Measurements from ENCODE around the gene PRODH.
"Not testable (repeated sequence)": the region's sequence is repeated elsewhere in the genome, so short reads cannot be mapped to it uniquely, and the experiment has no call there.

Gene PRODH

GRCh38 chr22:18912264-18912946 is 23.7 kb downstream of the PRODH start:
- H3K27ac Mint-ChIP-seq, CTCF ChIA-PET, H3K4me1 Mint-ChIP-seq, H3K27me3 Mint-ChIP-seq, H3K36me3 Mint-ChIP-seq, DNase-seq, H3K4me3 Mint-ChIP-seq, H3K9me3 Mint-ChIP-seq: not testable (repeated sequence)

- H3K36me3 Mint-ChIP-seq, H3K27ac Mint-ChIP-seq, H3K4me3 Mint-ChIP-seq, DNase-seq, H3K27me3 Mint-ChIP-seq, H3K4me1 Mint-ChIP-seq, H3K9me3 Mint-ChIP-seq, CTCF ChIA-PET: not testable (repeated sequence)
These were observed 24.6 kb downstream of the PRODH start for GRCh38 chr22:18911535-18911934.

GRCh38 chr22:18909556-18909955 is 26.5 kb downstream of the PRODH start:
- Mint-ChIP-seq H3K27ac (no peak overlapping the region), H3K9me3 (no peaks in the 10 kb centered on the region), H3K27me3 (no peaks in the 10 kb centered on the region), H3K4me3 (no peak overlapping the region), H3K36me3 (no peaks in the 10 kb centered on the region), H3K4me1 (no peaks in the 10 kb centered on the region)
- CTCF ChIA-PET: interaction anchor here (1.3 kb wide), 1 partner anchor 40 kb away, joined by 3 read pairs; no protein-coding TSS in a partner anchor
- DNase-seq: no peak

DNA sequence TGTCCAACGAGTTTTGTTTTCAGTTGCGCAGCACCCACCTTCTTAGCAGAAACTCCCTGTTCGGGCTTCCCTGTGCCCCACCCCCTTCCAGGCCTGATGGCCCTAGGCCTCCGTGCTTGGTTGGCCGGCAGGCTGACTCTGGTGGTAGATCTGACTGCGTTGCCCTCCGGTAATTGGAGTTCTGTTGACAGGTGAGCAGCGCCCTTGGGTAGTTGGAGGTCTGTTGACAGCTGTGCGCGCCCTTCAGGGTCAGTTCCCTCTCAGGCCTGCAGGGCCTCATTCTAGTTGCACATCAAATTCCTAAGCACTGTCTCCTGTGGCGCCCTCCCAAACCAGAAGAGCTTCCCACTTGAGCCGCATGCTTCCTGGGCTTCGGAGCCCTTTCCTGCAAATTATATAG is 29.2 kb downstream of the PRODH start:
- Mint-ChIP-seq H3K36me3 (no peaks in the 10 kb centered on the region), H3K27me3 (no peaks in the 10 kb centered on the region), H3K27ac (no peak overlapping the region), H3K4me1 (no peaks in the 10 kb centered on the region), H3K4me3 (no peak overlapping the region), H3K9me3 (no peaks in the 10 kb centered on the region)
- DNase-seq: no peak
- CTCF ChIA-PET: no interaction called here

DNA sequence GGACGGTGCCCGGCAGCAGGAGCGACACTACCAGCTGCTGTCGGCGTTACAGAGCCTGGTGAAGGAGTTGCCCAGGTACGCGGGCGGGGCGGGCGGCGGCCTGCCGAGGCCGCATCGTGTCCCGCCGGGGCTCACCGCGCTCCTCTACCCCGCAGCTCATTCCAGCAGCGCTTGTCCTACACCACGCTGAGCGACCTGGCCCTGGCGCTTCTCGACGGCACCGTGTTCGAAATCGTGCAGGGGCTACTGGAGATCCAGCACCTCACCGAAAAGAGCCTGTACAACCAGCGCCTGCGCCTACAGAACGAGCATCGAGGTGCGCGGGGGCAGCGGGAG is 29.7 kb downstream of the PRODH start:
- DNase-seq, H3K36me3 Mint-ChIP-seq, H3K27me3 Mint-ChIP-seq, CTCF ChIA-PET, H3K27ac Mint-ChIP-seq, H3K9me3 Mint-ChIP-seq, H3K4me3 Mint-ChIP-seq, H3K4me1 Mint-ChIP-seq: not testable (repeated sequence)

GRCh38 chr22:18905540-18906409 is 30.3 kb downstream of the PRODH start, which contains the start of gene DGCR6:
Gene DGCR6 (plus strand): TSS chr22:18906320. CDS start chr22:18906375, 55 bp downstream.
- no peaks in the 10 kb centered on the region for H3K27me3 Mint-ChIP-seq
- H3K9me3 Mint-ChIP-seq: no peaks in the 10 kb centered on the region
- no peaks in the 10 kb centered on the region for H3K36me3 Mint-ChIP-seq
- no peak for DNase-seq
- H3K4me3 Mint-ChIP-seq: no peak within 1 kb of the TSS
- CTCF ChIA-PET: no interaction called here
- no peak within 1 kb of the TSS for H3K27ac Mint-ChIP-seq
- H3K4me1 Mint-ChIP-seq: no peaks in the 10 kb centered on the region

DNA sequence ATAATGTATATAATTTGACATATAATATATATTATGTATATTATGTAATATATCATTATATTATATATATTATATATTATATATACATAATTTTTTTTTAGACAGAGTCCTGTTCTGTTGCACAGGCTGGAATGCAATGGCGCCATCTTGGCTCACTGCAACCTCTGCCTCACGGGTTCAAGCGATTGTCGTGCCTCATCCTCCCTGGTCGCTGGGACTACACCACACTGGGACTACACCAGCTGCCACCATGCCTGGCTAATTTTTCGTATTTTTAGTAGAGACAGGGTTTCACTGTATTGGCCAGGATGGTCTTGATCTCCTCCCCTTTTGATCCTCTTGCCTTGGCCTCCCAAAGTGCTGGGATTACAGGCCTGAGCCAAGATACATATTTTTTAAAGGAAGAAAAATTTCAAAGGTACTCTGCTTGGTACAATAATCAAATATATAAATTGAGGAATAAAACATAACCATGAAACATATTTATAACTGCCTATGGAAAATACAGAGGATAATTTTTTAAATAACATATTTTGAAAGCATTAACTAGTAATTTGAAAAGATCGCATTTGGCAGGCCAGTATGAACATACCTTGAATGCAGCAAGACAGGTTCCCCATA is 39.9 kb downstream of the PRODH start:
- H3K27ac Mint-ChIP-seq, CTCF ChIA-PET, H3K9me3 Mint-ChIP-seq, H3K4me3 Mint-ChIP-seq, H3K36me3 Mint-ChIP-seq, H3K27me3 Mint-ChIP-seq, H3K4me1 Mint-ChIP-seq: not testable (repeated sequence)
- DNase-seq: peak; percentile 60

GRCh38 chr22:18893775-18894174 is 42.3 kb downstream of the PRODH start:
- H3K27ac Mint-ChIP-seq, H3K36me3 Mint-ChIP-seq, H3K4me1 Mint-ChIP-seq, H3K4me3 Mint-ChIP-seq, DNase-seq, H3K27me3 Mint-ChIP-seq, CTCF ChIA-PET, H3K9me3 Mint-ChIP-seq: not testable (repeated sequence)

DNA sequence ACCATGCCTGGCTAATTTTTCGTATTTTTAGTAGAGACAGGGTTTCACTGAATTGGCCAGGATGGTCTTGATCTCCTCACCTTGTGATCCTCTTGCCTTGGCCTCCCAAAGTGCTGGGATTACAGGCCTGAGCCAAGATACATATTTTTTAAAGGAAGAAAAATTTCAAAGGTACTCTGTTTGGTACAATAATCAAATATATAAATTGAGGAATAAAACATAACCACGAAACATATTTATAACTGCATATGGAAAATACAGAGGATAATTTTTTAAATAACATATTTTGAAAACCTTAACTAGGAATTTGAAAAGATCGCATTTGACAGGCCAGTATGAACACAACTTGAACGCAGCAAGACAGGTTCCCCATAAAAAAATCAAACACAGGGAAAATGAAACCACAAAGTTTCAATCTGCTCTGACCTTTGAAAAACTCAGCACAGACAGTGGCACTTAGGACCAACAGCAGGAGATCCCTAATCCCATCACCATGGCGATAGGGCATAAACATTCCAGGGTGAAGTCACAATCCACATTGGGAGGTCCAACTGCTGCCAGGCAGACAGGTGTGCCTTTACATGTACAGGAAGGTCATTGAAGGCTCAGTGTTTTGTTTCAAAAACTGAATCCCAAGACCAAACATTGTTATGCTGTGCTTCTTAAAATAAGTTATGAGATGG is 45.4 kb downstream of the PRODH start:
- H3K27me3 Mint-ChIP-seq, H3K36me3 Mint-ChIP-seq, H3K4me3 Mint-ChIP-seq, H3K9me3 Mint-ChIP-seq, H3K4me1 Mint-ChIP-seq, H3K27ac Mint-ChIP-seq, DNase-seq, CTCF ChIA-PET: not testable (repeated sequence)

- H3K27me3 Mint-ChIP-seq: peaks cover 7% of the 10 kb centered on the region
- H3K9me3 Mint-ChIP-seq: peaks cover 2% of the 10 kb centered on the region
- CTCF ChIA-PET: interaction anchor here (0.7 kb wide), 1 partner anchor 221 kb away, joined by 3 read pairs; no protein-coding TSS in a partner anchor
- no peak for DNase-seq
- no peak overlapping the region for H3K27ac Mint-ChIP-seq
- H3K4me1 Mint-ChIP-seq: no peaks in the 10 kb centered on the region
- H3K36me3 Mint-ChIP-seq: no peaks in the 10 kb centered on the region
- H3K4me3 Mint-ChIP-seq: no peak overlapping the region
These were observed 48.0 kb downstream of the PRODH start for GRCh38 chr22:18888115-18888514.

- H3K27me3 Mint-ChIP-seq, H3K9me3 Mint-ChIP-seq, H3K36me3 Mint-ChIP-seq, H3K27ac Mint-ChIP-seq, H3K4me1 Mint-ChIP-seq, DNase-seq, CTCF ChIA-PET, H3K4me3 Mint-ChIP-seq: not testable (repeated sequence)
These were observed 51.6 kb downstream of the PRODH start for GRCh38 chr22:18884465-18884864.

DNA sequence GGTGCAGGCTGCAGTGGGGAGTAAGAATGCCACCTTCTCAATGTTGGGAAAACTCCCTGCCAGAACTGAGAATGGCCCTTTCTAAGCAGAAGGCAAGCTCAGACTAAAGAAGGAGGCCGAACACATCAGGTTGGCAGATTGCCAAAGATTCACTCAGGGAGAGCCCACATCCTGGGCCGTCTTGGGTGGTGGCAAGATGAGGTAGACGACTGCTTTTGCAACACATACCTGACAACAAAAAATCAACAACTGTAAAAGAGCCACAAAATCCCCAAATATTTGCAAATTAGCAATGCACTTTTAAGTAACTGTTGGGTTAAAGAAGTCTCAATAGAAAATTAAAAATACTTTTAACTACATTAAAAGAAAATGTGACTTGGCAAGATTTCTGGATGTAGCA is 54.8 kb downstream of the PRODH start:
- H3K27ac Mint-ChIP-seq, H3K9me3 Mint-ChIP-seq, H3K4me1 Mint-ChIP-seq, CTCF ChIA-PET, H3K27me3 Mint-ChIP-seq, H3K4me3 Mint-ChIP-seq, H3K36me3 Mint-ChIP-seq: not testable (repeated sequence)
- peak; percentile 86 for DNase-seq

Data from activated naive CD4-positive, alpha-beta T cell treated with anti-CD3 and anti-CD28 coated beads, Interleukin-2, amount 10 ng/mL, durations not matched to agents 7 days and 5 days (primary cell).